Fibroblast of skin of right biceps (primary cell): ENCODE results near the gene KRTAP20-1.

Experiments used
- DNase-seq: peaks from one replicate; pipeline ENCODE4 v3.0.0-alpha.2; 2013

Gene KRTAP20-1

DNA sequence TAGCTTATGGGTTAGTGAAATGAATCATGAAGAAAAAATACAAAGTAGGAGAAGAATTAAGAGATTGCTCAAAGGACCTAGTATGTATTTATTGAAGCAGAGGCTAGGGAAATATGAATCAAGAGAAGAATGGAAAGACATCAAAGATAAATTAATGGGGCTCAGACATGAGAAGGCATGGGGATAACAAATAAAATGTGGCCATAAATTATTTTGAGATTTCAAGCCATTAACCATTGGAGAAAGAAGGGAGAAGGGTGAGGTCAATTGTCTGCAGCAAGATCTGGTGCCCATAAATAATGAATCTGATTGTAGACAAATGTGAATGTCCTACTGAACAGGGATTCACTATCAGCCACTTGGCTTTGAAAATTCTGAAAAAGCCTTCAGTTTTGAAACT is 36.7 kb downstream of the KRTAP20-1 start:
- DNase-seq = no peak
